Endothelial cell of umbilical vein (primary cell): ENCODE measurements around the gene HSPD1. TPM values are rescaled to one million over a fixed set of nuclear protein-coding genes. Genes with fewer than 3 reads are reported as not detected.

Source experiments
- BruUV-seq: library from RNA; stranded (reverse); fragments of 400-500 nt; replicated peaks from 2 replicates; lab custom pipeline; 2021; lab: Mats Ljungman, UMichigan
- CTCF ChIA-PET: fragments of 300-600, 350-600 bp; sonication (Branson Sonifier 250); formaldehyde crosslinking; loops from one replicate; lab custom pipeline; 2021; ENCODE audit warnings: antibody characterized with exemption, inconsistent platforms; lab: Charles Lee
- POLR2A ChIA-PET: fragments of 300-600, 350-600 bp; sonication (Branson Sonifier 250); formaldehyde crosslinking; loops from one replicate; lab custom pipeline; 2021; ENCODE audit warnings: antibody characterized with exemption, inconsistent platforms; lab: Charles Lee
- DNase-seq: peaks from one replicate; pipeline ENCODE4 v3.0.0-alpha.2; 2011; ENCODE audit warnings: low read depth, low spot score
- FAIRE-seq: peaks from 2 replicates; lab custom pipeline; 2011; peaks lifted over from hg19 to GRCh38; lab: Jason Lieb, UNC
- H2AFZ ChIP-seq: 2 replicates; pipeline ENCODE4 v1.6.0; 2012; ENCODE audit warnings: low read depth, low read length, control low read depth, inconsistent platforms
- H3K27ac ChIP-seq: 2 replicates; pipeline ENCODE4 v1.5.1; 2011; ENCODE audit warnings: low read depth, mild to moderate bottlenecking, control low read depth, low read length, moderate library complexity; ENCODE audit not compliant: insufficient read depth
- H3K27me3 ChIP-seq, 2 experiments: 2 replicates each; pipeline versions ENCODE4 v1.6.0 to v1.6.1; 2011; ENCODE audit warnings: low read length in 2 of 2, mixed read lengths in 1 of 2; ENCODE audit not compliant: control insufficient read depth in 2 of 2, insufficient read depth in 2 of 2
- H3K36me3 ChIP-seq, 2 experiments: 2 replicates in 1 of 2; 3 replicates in 1 of 2; pipeline ENCODE4 v1.5.1; 2011; ENCODE audit warnings: low read length in 2 of 2, mild to moderate bottlenecking in 1 of 2, moderate library complexity in 1 of 2; ENCODE audit not compliant: control insufficient read depth in 2 of 2, insufficient read depth in 2 of 2; ENCODE audit errors: extremely low read depth in 1 of 2
- H3K4me1 ChIP-seq: 3 replicates; pipeline ENCODE4 v1.5.1; 2011; ENCODE audit warnings: mild to moderate bottlenecking, low read length; ENCODE audit not compliant: control insufficient read depth, insufficient read depth; ENCODE audit errors: extremely low read depth
- H3K4me2 ChIP-seq: 2 replicates; pipeline ENCODE4 v1.6.1; 2011; ENCODE audit warnings: low read length, control low read depth, mixed read lengths; ENCODE audit not compliant: insufficient read depth
- H3K4me3 ChIP-seq, 3 experiments: fragments of 200-600 bp in 1 of 3; sonication (generic), shearing (Covaris generic) in 1 of 3; replicated peaks in 1 of 3; 2 replicates each; pipeline ENCODE4 v1.5.1; 2011 to 2016; ENCODE audit warnings: control low read depth in 3 of 3, low read length in 3 of 3, mild to moderate bottlenecking in 2 of 3, inconsistent platforms in 1 of 3, low read depth in 1 of 3, moderate library complexity in 1 of 3; ENCODE audit not compliant: insufficient read depth in 1 of 3
- H3K79me2 ChIP-seq: 2 replicates; pipeline ENCODE4 v1.6.0; 2012; ENCODE audit warnings: low read length, inconsistent platforms; ENCODE audit not compliant: control insufficient read depth, insufficient read depth
- H3K9ac ChIP-seq: replicated peaks from 2 replicates; pipeline ENCODE3; 2011; ENCODE audit warnings: low read length, control low read depth; ENCODE audit not compliant: insufficient read depth; ENCODE audit errors: extremely low read depth
- H3K9me1 ChIP-seq: replicated peaks from 3 replicates; pipeline ENCODE4 v1.6.0; 2011; ENCODE audit warnings: mild to moderate bottlenecking, low read length; ENCODE audit not compliant: control insufficient read depth, insufficient read depth; ENCODE audit errors: extremely low read depth
- H3K9me3 ChIP-seq: replicated peaks from 2 replicates; pipeline ENCODE4 v1.5.1; 2012; ENCODE audit warnings: low read length, inconsistent platforms; ENCODE audit not compliant: control insufficient read depth, insufficient read depth
- H4K20me1 ChIP-seq: replicated peaks from 2 replicates; pipeline ENCODE3; 2011; ENCODE audit warnings: mild to moderate bottlenecking, low read length; ENCODE audit not compliant: control insufficient read depth, insufficient read depth; ENCODE audit errors: extremely low read depth
- EZH2 ChIP-seq: IDR thresholded peaks from 2 replicates; pipeline ENCODE4 v1.6.1; 2012; ENCODE audit warnings: borderline replicate concordance, low read depth, mild to moderate bottlenecking, moderate library complexity, low read length, inconsistent platforms; ENCODE audit not compliant: severe bottlenecking
- FOS ChIP-seq: IDR thresholded peaks from 2 replicates; pipeline ENCODE4 v1.6.1; 2011; ENCODE audit warnings: mild to moderate bottlenecking, low read length, moderate library complexity, borderline replicate concordance; ENCODE audit not compliant: insufficient read depth
- GATA2 ChIP-seq: IDR thresholded peaks from 2 replicates; pipeline ENCODE4 v1.7.0; 2011; ENCODE audit warnings: low read depth, mild to moderate bottlenecking, moderate library complexity, mixed read lengths, low read length; ENCODE audit not compliant: insufficient read length, insufficient read depth
- JUN ChIP-seq: IDR thresholded peaks from 2 replicates; pipeline ENCODE4 v1.6.1; 2011; ENCODE audit warnings: borderline replicate concordance, low read depth; ENCODE audit not compliant: insufficient read length, insufficient read depth
- MYC ChIP-seq: IDR thresholded peaks from one replicate; pipeline ENCODE4 v1.6.1; 2011; ENCODE audit warnings: mild to moderate bottlenecking, low read depth, low read length
- POLR2A ChIP-seq: IDR thresholded peaks from 2 replicates; pipeline ENCODE4 v1.6.1; 2012; ENCODE audit warnings: low read depth, mild to moderate bottlenecking, control low read depth, low read length
- POLR2AphosphoS5 ChIP-seq: IDR thresholded peaks from 2 replicates; pipeline ENCODE4 v1.6.1; 2012; ENCODE audit warnings: low read depth, mild to moderate bottlenecking, control low read depth, low read length, moderate library complexity; ENCODE audit not compliant: insufficient read depth
- dilution Hi-C: fragments of 300-500 bp; cut with MboI; formaldehyde crosslinking; loops from one replicate; pipeline ENCODE4 v1.15.0; 2019; ENCODE audit warnings: low sequenced_read_pairs; ENCODE audit not compliant: extremely low pct_ligation_motif_present
- intact Hi-C: fragments of 100-400 bp; cut with micrococcal nuclease; formaldehyde crosslinking; loops from one replicate; pipeline ENCODE4 v1.10.0; 2022
- polyA plus RNA-seq, 4 experiments: library from polyadenylated mRNA; depleted of rRNA in 3 of 4; stranded (reverse) in 3 of 4; unstranded in 1 of 4; fragments of >200 nt; gene quantifications; 2 replicates each; pipeline versions ENCODE4 v1.2.1 to v1.2.3, GENCODE V29; 2011 to 2012; ENCODE audit warnings: missing spikeins in 1 of 4
- total RNA-seq: library from RNA; stranded (reverse); gene quantifications from 2 replicates; pipeline ENCODE4 v1.2.3, GENCODE V29; 2021
- TF ChIP-seq, protein P1 (sequence below): IDR thresholded peaks from 2 replicates; pipeline ENCODE4 v1.6.1; 2011; ENCODE audit not compliant: insufficient read depth, insufficient read length
- TF ChIP-seq, protein P2 (sequence below), 2 donors: IDR thresholded peaks; 1 replicate in 1 of 2; 2 replicates in 1 of 2; pipeline ENCODE4 v1.5.1; 2011; ENCODE audit warnings: low read length in 2 of 2, mild to moderate bottlenecking in 2 of 2, moderate library complexity in 2 of 2, control low read depth in 1 of 2, inconsistent platforms in 1 of 2, low read depth in 1 of 2; ENCODE audit not compliant: insufficient read depth in 1 of 2; ENCODE audit errors: extremely low read depth in 1 of 2

The HSPD1 gene
- total and polyA plus RNA-seq, 2 donors (not counting 3 experiments of a cell fraction or from before 2014, with no cell fraction given) = 73.2 to 337 TPM

DNA sequence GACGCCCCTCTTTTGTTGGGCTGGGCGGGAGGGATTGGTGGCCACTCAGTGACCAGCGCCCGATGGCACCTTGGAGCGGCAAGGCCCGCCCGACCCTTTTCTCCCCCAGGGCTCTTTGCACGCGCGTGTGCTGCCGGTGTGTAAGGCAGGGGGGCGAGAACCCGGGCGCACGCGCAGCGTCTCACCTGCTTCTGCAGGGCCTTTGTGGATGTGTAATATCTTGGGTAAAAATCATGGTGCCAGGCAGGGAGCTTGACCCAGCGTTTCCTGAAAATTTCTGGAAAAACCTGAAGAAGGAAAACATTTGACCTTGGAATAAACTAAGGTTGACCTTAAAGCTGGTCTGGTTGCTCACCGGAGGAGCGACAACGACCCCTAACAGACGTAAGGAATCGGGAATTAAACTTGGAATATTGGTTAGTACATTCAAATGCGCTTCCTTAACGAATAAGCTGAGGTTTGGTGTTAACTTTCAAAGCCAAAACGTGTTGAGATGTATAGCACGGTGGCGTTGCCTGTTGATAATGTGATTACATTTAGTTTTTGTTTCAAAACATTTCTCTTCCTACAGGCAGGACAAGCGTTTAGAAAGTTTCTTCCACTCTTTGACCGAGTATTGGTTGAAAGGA, 977 bp upstream of the HSPD1 start:
- CTCF ChIA-PET = interaction anchor here (1.0 to 1.1 kb wide), 3 partner anchors 16 to 278 kb away, joined by 3 to 6 read pairs (median 4); partner anchors contain the start of gene SF3B1
- no peaks in the 10 kb centered on the region for H3K9me1 ChIP-seq
- TSS peak; percentile 67 for BruUV-seq
- peak overlapping the region; percentile 67 for H3K9ac ChIP-seq
- peaks cover 68% of the 10 kb centered on the region for H3K79me2 ChIP-seq
- no peak for TF ChIP-seq POLR2AphosphoS5
- TF ChIP-seq GATA2 = no peak
- TF ChIP-seq JUN = no peak
- no peak for TF ChIP-seq EZH2
- TF ChIP-seq, protein P1, sequence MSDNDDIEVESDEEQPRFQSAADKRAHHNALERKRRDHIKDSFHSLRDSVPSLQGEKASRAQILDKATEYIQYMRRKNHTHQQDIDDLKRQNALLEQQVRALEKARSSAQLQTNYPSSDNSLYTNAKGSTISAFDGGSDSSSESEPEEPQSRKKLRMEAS = no peak
- TF ChIP-seq MYC = no peak
- TF ChIP-seq, protein P2, sequence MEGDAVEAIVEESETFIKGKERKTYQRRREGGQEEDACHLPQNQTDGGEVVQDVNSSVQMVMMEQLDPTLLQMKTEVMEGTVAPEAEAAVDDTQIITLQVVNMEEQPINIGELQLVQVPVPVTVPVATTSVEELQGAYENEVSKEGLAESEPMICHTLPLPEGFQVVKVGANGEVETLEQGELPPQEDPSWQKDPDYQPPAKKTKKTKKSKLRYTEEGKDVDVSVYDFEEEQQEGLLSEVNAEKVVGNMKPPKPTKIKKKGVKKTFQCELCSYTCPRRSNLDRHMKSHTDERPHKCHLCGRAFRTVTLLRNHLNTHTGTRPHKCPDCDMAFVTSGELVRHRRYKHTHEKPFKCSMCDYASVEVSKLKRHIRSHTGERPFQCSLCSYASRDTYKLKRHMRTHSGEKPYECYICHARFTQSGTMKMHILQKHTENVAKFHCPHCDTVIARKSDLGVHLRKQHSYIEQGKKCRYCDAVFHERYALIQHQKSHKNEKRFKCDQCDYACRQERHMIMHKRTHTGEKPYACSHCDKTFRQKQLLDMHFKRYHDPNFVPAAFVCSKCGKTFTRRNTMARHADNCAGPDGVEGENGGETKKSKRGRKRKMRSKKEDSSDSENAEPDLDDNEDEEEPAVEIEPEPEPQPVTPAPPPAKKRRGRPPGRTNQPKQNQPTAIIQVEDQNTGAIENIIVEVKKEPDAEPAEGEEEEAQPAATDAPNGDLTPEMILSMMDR (IDR thresholded peaks at IDR 0.05; ENCODE audit: extremely low read depth in 1 of 2, insufficient read depth in 1 of 2, low read depth in 1 of 2, low read length in 2 of 2) = no peak
- no peak for TF ChIP-seq POLR2A
- TF ChIP-seq FOS = no peak
- intact Hi-C loops (loop anchor here (1.0 to 5.0 kb wide), 7 partner anchors 15 to 278 kb away; partner anchors contain the start of genes COQ10B, MARS2, RFTN2 and SF3B1), dilution Hi-C loops (no loop called here)
- no peak for FAIRE-seq
- peaks cover 2% of the 10 kb centered on the region for H4K20me1 ChIP-seq
- H3K4me1 ChIP-seq = peaks cover 44% of the 10 kb centered on the region
- peaks cover 4 to 16% of the 10 kb centered on the region in 2 experiments for H3K36me3 ChIP-seq
- peak; percentile 62 for DNase-seq
- POLR2A ChIA-PET = interaction anchor here (1.0 to 2.7 kb wide), 5 partner anchors 9 to 175 kb away, joined by 3 to 13 read pairs (median 4); partner anchors contain the start of genes COQ10B, MOB4 and RFTN2
- peak overlapping the region; percentile 2 for H2AFZ ChIP-seq
- peak overlapping the region; percentile 75 for H3K27ac ChIP-seq
- H3K4me3 ChIP-seq = peak overlapping the region; percentile 60 to 93 (median 68)
- H3K4me2 ChIP-seq = peak overlapping the region; percentile 74
- no peaks in the 10 kb centered on the region for H3K27me3 ChIP-seq
- no peaks in the 10 kb centered on the region for H3K9me3 ChIP-seq
